Esophagus (tissue), 2 donors: ENCODE data around the gene SBK1. TPM values are rescaled to one million over a fixed set of nuclear protein-coding genes. Genes with fewer than 3 reads are reported as not detected.

Experiments used
- H3K27ac ChIP-seq, 2 donors: one replicate each; pipeline ENCODE4 v1.5.1; 2013; ENCODE audit warnings: low read depth in 2 of 2, mild to moderate bottlenecking in 2 of 2, inconsistent platforms in 1 of 2, low read length in 1 of 2, moderate library complexity in 1 of 2
- H3K27me3 ChIP-seq, 2 donors: one replicate each; pipeline ENCODE4 v1.6.1; 2013; ENCODE audit warnings: low read length in 2 of 2, control low read depth in 1 of 2, mild to moderate bottlenecking in 1 of 2; ENCODE audit not compliant: insufficient read depth in 2 of 2, control insufficient read depth in 1 of 2
- H3K36me3 ChIP-seq, 2 donors: one replicate each; pipeline ENCODE4 v1.6.1; 2013; ENCODE audit warnings: low read length in 1 of 2; ENCODE audit not compliant: control insufficient read depth in 2 of 2, insufficient read depth in 2 of 2
- H3K4me1 ChIP-seq, 2 donors: one replicate each; pipeline ENCODE4 v1.6.1; 2013; ENCODE audit warnings: low read length in 1 of 2; ENCODE audit not compliant: control insufficient read depth in 2 of 2, insufficient read depth in 2 of 2
- H3K4me3 ChIP-seq, 2 donors: one replicate each; pipeline ENCODE4 v1.5.1; 2013; ENCODE audit warnings: low read length in 2 of 2, mild to moderate bottlenecking in 2 of 2, low read depth in 1 of 2, moderate library complexity in 1 of 2
- H3K9me3 ChIP-seq, 2 donors: one replicate each; pipeline ENCODE4 v1.6.1; 2013; ENCODE audit warnings: mild to moderate bottlenecking in 2 of 2, low read depth in 1 of 2, low read length in 1 of 2, moderate library complexity in 1 of 2; ENCODE audit not compliant: control insufficient read depth in 2 of 2, insufficient read depth in 1 of 2
- WGBS, 2 donors: extraction: QIAGEN DNeasy Blood & Tissue Kit; methylation state at CpG; one replicate each; pipeline ENCODE4 v1.1.7; 2013; 5-methylcytosine and 5-hydroxymethylcytosine counted together
- polyA plus RNA-seq, 2 donors: library from polyadenylated mRNA; stranded (reverse); fragments of 200-250 nt; gene quantifications; one replicate each; pipeline ENCODE4 v1.2.3, GENCODE V29; 2013
- donor health status: healthy with polysubstance abuse.
- donor health status: Bipolar disorder and iron deficiency.

SBK1 gene
- polyA plus RNA-seq, 2 donors = 0.36 to 0.47 TPM

DNA sequence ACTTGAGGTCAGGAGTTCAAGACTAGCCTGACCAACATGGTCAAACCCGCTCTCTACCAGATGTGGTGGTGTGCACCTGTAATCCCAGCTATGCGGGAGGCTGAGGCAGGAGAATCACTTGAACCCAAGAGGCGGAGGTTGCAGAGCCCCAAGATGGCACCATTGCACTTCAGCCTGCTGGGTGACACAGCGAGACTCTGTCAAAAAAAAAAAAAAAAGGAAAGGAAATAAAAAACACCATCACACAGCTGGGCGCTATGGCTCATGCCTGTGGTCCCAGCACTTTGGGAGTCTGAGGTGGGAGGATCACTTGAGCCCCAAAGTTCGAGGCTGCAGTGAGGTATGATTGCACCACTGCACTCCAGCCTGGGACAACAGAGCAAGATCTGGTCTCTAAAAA is 13.3 kb upstream of the SBK1 start:
- H3K4me1 ChIP-seq = peaks cover 0 to 3% of the 10 kb centered on the region in 2 donors
- H3K27me3 ChIP-seq = no peaks in the 10 kb centered on the region
- H3K4me3 ChIP-seq = no peak overlapping the region
- H3K27ac ChIP-seq = no peak overlapping the region
- H3K36me3 ChIP-seq = no peaks in the 10 kb centered on the region
- 86 to 88% methylated on average over 6 of the region's 6 CpGs for WGBS, 2 donors
- H3K9me3 ChIP-seq = no peaks in the 10 kb centered on the region

DNA sequence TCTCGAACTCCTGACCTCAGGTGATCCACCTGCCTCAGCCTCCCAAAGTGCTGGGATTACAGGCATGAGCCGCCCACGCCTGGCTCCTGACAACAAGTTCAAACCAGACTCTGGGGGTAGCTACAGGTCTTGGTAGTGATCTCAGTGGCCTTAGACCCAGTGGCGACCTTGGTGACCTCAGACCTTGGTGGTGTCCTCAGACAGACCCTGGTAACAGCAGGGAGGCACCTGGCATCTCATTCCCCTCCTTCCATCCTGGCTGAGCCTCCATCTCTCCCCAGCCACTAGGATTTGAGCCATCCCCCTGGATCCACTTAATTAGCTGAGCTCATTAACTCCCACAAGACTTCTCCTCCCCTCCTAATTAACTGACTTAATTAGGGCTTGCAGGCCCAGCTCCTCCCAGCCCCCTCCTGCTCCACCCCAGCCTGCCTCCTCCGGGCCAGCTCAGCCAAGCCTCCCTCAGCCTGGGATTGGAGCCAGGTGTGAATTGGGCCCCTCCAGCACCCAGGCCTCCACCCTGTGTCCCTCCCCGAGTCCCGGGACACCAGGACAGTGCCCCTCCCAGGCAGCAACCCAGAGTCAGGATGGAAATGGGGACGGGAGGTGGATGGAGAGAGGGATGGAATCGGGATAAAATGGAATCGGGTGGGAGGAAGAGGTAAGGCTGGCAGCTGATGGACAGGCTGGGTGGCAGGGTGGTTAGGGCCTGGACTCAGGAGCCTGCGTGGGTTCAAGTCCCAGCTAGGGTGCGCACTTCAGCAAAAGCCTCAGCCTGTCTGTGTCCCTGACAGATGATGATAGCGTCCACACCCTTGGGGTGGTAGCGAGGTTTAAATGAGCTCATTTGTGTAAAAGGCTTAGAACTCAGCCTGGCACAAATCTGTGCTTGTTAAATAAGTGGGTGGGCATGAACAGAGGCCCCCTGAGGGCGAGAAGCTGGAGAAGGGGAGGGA is 11.2 kb upstream of the SBK1 start:
- Histone ChIP-seq H3K9me3 (no peaks in the 10 kb centered on the region), H3K4me3 (no peak overlapping the region), H3K36me3 (no peaks in the 10 kb centered on the region), H3K4me1 (peaks cover 0 to 3% of the 10 kb centered on the region in 2 donors), H3K27ac (no peak overlapping the region), H3K27me3 (no peaks in the 10 kb centered on the region)
- 53 to 54% methylated on average over 15 of the region's 15 CpGs for WGBS, 2 donors

DNA sequence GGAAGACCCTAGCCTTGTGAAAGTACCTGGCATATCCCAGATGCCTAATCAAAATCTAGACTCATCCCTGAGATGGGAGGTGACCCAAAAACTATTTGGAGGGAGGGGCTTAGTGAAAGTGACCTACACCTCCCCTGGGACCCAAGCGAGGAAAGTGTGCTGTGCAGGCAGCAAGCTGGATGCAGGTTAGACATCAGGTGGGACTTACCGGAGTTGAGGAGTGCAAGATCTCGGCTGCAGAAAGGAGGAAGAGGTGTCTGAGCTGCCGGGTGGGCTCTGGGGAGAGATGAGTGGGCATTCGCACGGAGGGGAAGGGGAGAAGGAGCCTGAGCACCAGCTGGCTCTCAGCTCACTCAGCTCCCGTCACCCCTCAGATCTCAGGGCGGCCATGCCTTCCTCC is 10.3 kb upstream of the SBK1 start:
- Histone ChIP-seq H3K4me1 (peaks cover 0 to 3% of the 10 kb centered on the region in 2 donors), H3K9me3 (no peaks in the 10 kb centered on the region), H3K27ac (no peak overlapping the region), H3K4me3 (no peak overlapping the region), H3K36me3 (no peaks in the 10 kb centered on the region), H3K27me3 (no peaks in the 10 kb centered on the region)
- 68 to 84% methylated on average over 8 of the region's 8 CpGs for WGBS, 2 donors

DNA sequence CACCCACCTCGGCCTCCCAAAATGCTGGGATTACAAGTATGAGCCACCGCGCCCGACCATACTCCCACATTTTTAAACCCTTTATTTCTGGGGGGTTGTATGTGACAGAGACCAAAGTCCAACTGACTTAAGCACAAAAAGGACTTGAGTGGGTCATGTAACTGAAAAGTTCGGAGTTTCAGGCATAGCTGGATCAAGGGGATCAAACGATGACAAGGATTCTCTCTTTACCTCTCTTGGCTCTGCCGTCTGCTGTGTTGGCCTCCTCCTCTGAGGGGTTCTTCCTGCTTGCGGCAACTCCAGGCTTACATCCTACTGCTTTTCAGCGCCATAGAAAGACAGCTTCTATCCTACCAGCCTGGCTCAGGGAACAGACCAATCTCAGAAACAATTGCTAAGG is 9.2 kb upstream of the SBK1 start:
- WGBS, 2 donors = 86 to 90% methylated on average over 9 of the region's 9 CpGs
- H3K27me3 ChIP-seq = no peaks in the 10 kb centered on the region
- H3K4me1 ChIP-seq = no peaks in the 10 kb centered on the region
- no peak overlapping the region for H3K4me3 ChIP-seq
- no peaks in the 10 kb centered on the region for H3K9me3 ChIP-seq
- H3K36me3 ChIP-seq = no peaks in the 10 kb centered on the region
- H3K27ac ChIP-seq = no peak overlapping the region

DNA sequence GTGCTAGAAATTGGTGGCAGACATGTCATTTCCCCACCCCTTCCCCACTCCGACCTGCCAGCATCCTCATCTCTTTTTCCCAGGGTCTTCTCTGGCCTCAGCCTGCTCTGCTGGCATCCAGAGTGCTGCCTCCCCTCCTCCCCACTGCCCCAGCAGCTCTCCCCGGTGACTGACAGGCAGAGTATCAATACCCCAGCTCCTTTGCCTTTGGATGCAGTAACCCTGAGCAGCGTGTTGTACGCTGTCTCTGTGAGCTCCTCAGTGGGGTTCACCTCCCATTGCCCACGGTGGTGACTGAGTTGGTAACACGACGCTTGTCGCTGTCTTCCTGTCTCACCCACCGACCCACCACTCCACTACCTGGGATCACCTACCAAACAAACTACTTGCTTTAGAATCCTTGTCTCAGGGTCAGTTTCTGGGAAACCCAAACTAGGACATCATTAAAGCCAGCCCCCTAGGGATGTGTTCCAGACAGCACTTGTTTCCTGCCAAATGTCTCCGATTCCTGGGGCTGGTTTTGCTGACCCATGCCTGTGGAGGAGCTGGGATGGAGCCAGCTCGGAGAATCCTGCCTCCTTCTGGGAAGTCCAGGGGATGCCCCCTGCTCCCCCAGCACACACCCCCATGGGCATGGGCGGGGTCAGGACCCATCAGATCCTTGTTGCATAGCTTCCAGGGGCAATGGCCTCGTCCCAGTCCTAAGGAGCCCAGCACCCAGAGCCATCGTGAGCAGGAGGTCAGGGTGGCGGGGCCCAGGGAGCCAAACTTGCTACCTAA is 8.3 kb upstream of the SBK1 start:
- Histone ChIP-seq H3K4me1 (no peaks in the 10 kb centered on the region), H3K9me3 (no peaks in the 10 kb centered on the region), H3K27ac (no peak overlapping the region), H3K27me3 (no peaks in the 10 kb centered on the region), H3K4me3 (no peak overlapping the region), H3K36me3 (no peaks in the 10 kb centered on the region)
- WGBS, 2 donors = 79 to 80% methylated on average over 15 of the region's 15 CpGs

DNA sequence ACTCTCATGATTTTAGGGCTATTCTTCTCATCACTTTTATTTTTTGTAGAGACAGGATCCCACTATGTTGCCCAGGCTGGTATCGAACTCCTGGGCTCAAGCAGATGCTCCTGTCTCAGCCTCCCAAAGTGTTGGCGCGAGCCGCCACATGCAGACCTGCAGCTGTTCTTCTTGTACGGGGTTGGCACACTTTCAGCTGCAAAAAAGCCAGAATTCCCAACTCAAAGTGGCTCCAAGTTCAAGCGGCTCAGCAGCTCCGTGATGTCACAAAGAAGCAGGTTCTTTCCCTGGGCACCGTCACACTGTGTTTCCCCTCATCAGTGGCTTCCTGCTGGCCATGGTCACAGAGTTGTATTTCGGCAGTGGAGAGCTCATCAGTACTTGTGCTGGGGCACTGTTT is 6.7 kb upstream of the SBK1 start:
- Histone ChIP-seq H3K27me3 (no peaks in the 10 kb centered on the region), H3K4me1 (no peaks in the 10 kb centered on the region), H3K9me3 (no peaks in the 10 kb centered on the region), H3K27ac (no peak overlapping the region), H3K4me3 (no peak overlapping the region), H3K36me3 (no peaks in the 10 kb centered on the region)
- 66 to 68% methylated on average over 9 of the region's 9 CpGs for WGBS, 2 donors

DNA sequence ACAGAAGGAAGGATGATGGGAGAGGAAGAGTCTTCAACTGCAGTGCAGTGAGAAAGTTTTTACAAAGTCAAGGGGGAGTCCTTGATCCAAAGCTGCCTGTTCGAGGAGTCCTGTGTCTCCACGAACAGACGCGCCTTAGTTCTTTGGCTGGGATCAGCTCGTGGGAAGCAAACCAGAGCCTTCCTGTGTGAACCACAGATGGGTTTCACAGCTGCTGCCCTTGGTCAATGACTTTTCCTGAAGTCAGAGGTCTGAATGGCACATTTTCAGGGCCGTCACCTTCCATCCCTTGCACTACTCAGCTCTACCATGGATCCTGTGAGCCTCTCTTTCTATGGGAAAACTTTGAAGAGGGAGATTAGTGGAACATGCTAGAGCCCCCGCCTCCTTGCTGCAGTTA is 4.2 kb upstream of the SBK1 start:
- WGBS, 2 donors = 57 to 73% methylated on average over 7 of the region's 7 CpGs
- H3K9me3 ChIP-seq = no peaks in the 10 kb centered on the region
- no peak overlapping the region for H3K4me3 ChIP-seq
- H3K36me3 ChIP-seq = no peaks in the 10 kb centered on the region
- H3K27me3 ChIP-seq = no peaks in the 10 kb centered on the region
- peaks cover 5 to 8% of the 10 kb centered on the region in 2 donors for H3K4me1 ChIP-seq
- H3K27ac ChIP-seq = no peak overlapping the region

DNA sequence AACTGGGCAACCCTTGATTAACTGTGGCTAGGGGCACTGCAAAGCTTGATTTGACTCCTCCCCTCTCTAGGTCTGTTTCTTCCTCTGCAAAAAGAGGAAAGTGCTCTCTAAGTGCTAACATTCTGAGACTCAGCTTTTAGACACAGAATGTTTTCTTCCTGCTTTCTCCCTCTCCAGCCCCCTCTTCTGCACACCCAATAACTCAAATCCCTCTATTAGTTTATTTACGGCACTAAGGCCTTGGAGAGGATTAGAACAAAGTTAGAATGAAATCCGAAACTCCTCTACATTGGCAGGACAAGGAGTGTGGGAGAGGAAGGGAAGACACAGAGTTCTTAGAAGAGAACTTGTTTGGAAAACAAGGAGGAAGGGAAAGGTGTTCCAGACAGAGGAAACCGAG is 3.3 kb upstream of the SBK1 start:
- no peaks in the 10 kb centered on the region for H3K9me3 ChIP-seq
- no peaks in the 10 kb centered on the region for H3K27me3 ChIP-seq
- H3K36me3 ChIP-seq = no peaks in the 10 kb centered on the region
- no peak overlapping the region for H3K27ac ChIP-seq
- WGBS, 2 donors = 62 to 63% methylated on average over 3 of the region's 3 CpGs
- H3K4me1 ChIP-seq = peaks cover 5 to 9% of the 10 kb centered on the region in 2 donors
- no peak overlapping the region for H3K4me3 ChIP-seq

DNA sequence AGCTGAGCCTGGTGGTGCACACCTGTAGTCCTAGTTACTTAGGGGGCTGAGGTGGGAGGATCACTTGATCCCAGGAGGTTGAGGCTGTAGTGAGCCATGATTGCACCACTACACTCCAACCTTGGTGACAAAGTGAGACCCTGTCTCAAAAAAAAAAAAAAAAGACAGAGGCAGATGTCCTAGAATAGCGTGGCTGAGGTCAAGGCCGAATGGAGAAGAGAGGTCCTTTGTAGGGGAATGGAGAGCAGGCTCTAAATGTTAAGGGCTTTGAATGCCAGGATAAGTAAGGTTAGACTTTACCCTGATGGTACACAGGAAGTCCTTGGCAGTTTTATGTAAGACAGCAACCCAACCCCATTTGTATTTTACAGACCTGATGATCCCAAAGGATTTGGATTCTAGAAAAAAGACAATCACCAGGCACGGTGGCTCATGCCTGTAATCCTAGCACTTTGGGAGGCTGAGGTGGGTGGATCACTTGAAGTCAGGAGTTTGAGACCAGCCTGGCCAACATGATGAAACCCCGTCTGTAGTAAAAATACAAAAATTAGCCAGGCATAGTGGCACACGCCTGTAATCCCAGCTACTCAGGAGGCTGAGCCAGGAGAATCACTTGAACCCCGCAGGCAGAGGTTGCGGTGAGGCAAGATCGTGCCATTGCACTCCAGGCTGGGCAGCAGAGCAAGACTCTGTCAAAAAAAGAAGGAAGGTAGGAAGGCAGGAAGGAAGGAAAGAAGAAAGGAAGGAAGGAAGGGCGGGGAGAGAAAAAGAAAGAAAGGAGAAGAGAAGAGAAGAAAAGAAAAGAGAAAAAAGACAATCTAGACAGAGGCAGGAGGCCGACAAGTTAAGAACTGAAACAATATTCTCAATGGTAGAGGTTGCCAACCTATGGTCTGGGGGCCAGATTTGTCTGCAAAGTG is 2.1 kb upstream of the SBK1 start:
- no peaks in the 10 kb centered on the region for H3K9me3 ChIP-seq
- no peaks in the 10 kb centered on the region for H3K27me3 ChIP-seq
- no peak overlapping the region for H3K27ac ChIP-seq
- WGBS, 2 donors = 84 to 85% methylated on average over 10 of the region's 10 CpGs
- no peak overlapping the region for H3K4me3 ChIP-seq
- H3K36me3 ChIP-seq = no peaks in the 10 kb centered on the region
- H3K4me1 ChIP-seq = peaks cover 8 to 9% of the 10 kb centered on the region in 2 donors
